ENCODE results near the gene C1orf21. TPM values are rescaled to one million over a fixed set of nuclear protein-coding genes. Genes with fewer than 3 reads are reported as not detected.

C1orf21 gene
- total RNA-seq, 2 experiments from 2014 or later, result 1.9 to 2.2 TPM

DNA sequence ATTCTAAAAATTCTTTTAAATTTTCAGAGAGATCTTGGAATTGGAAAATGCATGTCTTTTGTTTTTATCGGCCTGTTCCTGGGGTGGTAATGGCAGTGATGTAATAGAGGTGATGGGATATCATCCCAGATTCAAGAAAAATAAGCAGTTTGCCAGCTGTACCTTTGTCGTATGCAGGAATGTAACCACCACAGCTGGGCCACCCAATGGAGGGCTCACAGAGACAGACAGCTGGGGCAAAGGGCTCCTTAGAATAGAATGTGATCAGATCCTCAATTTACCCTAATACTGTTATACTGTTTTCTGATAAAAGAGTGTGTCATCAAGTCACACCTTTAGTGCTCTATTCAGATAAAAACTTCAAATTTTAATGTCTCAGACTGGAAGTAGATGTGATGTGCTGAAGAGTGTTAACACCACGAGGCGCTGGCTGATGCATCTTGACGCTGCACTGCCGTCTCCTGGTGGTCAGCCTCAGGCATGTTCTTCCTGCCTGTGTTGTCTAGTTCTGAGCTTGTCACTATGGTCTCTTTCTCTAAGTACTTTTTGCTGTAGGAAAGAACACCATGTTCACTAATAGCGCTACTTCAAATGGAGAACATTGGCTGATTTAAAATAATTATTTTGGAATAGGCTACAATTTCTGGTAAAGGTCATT, 78.8 kb downstream of the C1orf21 start:
- DNase-seq, result no peak
- intact Hi-C loops (cut with micrococcal nuclease), result no loop called here
- POLR2A ChIA-PET, result no interaction called here
- Mint-ChIP-seq H3K36me3 (no peaks in the 10 kb centered on the region), H3K27ac (no peak overlapping the region), H3K4me3 (no peak overlapping the region), H3K27me3 (peaks cover 4% of the 10 kb centered on the region), H3K4me1 (ENCODE audit: low read depth) (no peaks in the 10 kb centered on the region), H3K9me3 (no peaks in the 10 kb centered on the region)
- CTCF ChIA-PET, result no interaction called here

DNA sequence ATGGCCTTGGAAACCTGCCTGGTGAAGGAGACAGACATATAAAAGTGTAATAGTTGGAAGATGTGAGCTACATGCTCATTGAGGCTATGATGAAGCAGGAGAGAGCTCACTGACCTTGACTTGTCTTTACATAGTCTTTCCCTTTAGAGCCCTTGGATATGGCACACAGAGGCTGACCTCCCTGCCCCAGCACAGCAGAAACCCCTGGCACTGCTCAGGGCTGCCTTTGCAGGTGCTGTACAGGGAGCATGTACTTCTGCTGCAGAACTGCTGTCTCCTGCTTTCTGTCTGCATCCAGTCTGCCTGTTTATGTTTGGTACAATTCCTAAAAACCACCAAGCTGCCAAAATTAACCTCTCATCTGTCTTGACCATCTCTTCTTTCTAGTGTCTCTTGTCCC, 80.5 kb downstream of the C1orf21 start:
- Mint-ChIP-seq H3K4me1 (ENCODE audit: low read depth) (no peaks in the 10 kb centered on the region), H3K4me3 (no peak overlapping the region), H3K36me3 (no peaks in the 10 kb centered on the region), H3K27me3 (peaks cover 1% of the 10 kb centered on the region), H3K27ac (no peak overlapping the region), H3K9me3 (no peaks in the 10 kb centered on the region)
- ChIA-PET POLR2A (no interaction called here), CTCF (no interaction called here)
- no peak for DNase-seq
- intact Hi-C loops (cut with micrococcal nuclease), result no loop called here

DNA sequence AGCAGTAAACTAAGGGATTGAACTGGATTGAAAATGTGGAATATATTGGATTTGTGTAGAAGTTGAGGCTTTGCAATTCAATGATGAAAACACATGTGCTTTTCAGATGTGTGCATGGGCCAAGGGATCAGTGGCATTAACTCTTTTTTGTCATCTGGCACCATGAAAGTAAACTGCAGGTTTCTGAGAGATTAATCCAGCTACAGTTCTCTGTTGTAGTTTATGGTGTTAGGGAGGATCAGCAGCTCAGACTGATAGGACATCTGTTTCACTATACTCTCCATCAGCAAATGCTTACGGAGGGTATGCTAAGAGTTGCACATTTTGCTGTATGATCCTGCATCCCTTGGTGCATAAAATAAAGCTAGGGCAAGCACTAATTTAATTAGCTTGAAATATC, 82.6 kb downstream of the C1orf21 start:
- H3K9me3 Mint-ChIP-seq, result no peaks in the 10 kb centered on the region
- intact Hi-C loops (cut with micrococcal nuclease), result no loop called here
- no peaks in the 10 kb centered on the region for H3K4me1 Mint-ChIP-seq (ENCODE audit: low read depth)
- ChIA-PET POLR2A (no interaction called here), CTCF (no interaction called here)
- H3K27ac Mint-ChIP-seq, result no peak overlapping the region
- no peak for DNase-seq
- H3K27me3 Mint-ChIP-seq, result peaks cover 8% of the 10 kb centered on the region
- H3K4me3 Mint-ChIP-seq, result no peak overlapping the region
- H3K36me3 Mint-ChIP-seq, result no peaks in the 10 kb centered on the region

DNA sequence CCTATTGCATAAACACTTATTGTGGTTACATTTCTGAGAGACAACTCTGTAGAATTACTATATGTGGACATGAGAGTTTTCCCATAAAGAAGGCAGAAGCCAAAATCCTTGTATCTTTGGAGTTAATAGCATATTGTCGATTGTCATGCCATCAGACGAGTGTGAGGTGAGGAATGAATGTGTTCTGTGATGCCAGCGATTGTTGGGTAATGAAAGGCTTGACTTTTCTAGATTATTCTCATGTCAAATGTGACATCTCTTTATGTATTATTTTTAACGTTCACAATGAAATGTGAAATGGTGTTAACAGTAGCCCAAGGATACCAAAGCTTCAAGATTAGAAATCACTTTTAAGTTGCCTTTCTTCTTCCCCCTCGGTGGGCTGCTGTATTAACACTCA, 84.9 kb downstream of the C1orf21 start:
- Mint-ChIP-seq H3K27me3 (peaks cover 8% of the 10 kb centered on the region), H3K27ac (no peak overlapping the region), H3K4me1 (ENCODE audit: low read depth) (no peaks in the 10 kb centered on the region), H3K36me3 (no peaks in the 10 kb centered on the region), H3K4me3 (no peak overlapping the region), H3K9me3 (no peaks in the 10 kb centered on the region)
- intact Hi-C loops (cut with micrococcal nuclease), result no loop called here
- DNase-seq, result no peak
- ChIA-PET CTCF (no interaction called here), POLR2A (no interaction called here)

DNA sequence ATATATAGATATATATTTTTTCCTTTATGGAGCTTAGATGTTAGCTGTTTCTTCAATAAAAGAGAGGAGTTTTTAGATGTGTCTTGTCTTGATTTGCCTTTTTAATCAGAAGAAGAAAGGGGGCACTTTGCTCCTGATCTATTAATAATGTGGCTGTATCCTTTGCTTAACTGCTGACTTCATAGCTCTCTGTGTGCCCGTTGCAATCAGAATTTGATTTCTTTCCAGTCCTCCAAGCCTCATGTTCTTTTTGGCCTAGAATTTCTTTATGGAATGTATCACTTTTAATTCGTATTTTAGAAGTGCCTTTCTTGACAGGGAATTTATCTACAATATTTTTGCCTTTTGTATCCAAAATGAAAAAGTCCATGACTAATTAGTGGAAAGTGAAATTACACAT, 85.3 kb downstream of the C1orf21 start:
- H3K36me3 Mint-ChIP-seq, result no peaks in the 10 kb centered on the region
- intact Hi-C loops (cut with micrococcal nuclease), result no loop called here
- ChIA-PET CTCF (no interaction called here), POLR2A (no interaction called here)
- no peak overlapping the region for H3K27ac Mint-ChIP-seq
- no peaks in the 10 kb centered on the region for H3K9me3 Mint-ChIP-seq
- no peak for DNase-seq
- H3K4me3 Mint-ChIP-seq, result no peak overlapping the region
- H3K27me3 Mint-ChIP-seq, result peaks cover 8% of the 10 kb centered on the region
- no peaks in the 10 kb centered on the region for H3K4me1 Mint-ChIP-seq (ENCODE audit: low read depth)

DNA sequence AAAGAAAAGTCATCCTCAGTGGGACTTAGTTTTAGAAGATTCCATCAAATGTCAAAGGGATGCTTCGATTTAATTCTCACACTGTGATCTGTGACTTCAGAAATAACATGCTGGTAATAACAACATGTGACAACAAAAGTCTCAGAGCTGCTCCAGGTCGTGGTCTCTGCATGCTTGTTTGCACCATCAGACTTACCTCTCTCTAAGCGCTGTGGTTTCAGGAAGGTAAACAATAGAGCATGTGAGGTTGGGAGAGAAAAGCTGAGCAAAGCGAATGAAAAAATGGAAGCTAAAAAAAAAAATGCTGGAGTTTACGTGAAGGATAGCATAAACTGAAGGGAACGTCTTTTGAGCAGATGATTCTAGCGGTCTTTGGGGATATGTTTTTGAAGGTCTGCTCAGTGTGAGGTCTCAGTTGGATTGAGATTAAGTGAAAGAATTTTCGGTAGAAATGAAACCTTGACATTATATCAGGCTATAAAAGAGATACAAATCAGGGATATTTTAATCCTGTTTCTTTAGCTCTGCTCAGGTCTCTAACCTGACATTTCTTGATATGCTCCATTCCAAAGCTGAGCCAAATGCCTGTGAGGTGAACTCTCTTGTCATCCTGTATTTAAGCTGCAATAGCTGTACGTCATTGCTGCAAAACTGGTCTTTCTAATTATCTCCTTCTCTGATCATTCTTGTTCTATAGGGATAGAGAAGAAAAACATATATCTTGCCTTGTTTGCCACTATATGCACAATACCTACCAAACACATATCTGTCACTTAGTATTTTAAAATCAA, 86.5 kb downstream of the C1orf21 start:
- ChIA-PET CTCF (no interaction called here), POLR2A (no interaction called here)
- H3K4me1 Mint-ChIP-seq (ENCODE audit: low read depth), result no peaks in the 10 kb centered on the region
- H3K36me3 Mint-ChIP-seq, result no peaks in the 10 kb centered on the region
- DNase-seq, result no peak
- intact Hi-C loops (cut with micrococcal nuclease), result no loop called here
- no peak overlapping the region for H3K4me3 Mint-ChIP-seq
- no peaks in the 10 kb centered on the region for H3K9me3 Mint-ChIP-seq
- peaks cover 8% of the 10 kb centered on the region for H3K27me3 Mint-ChIP-seq
- H3K27ac Mint-ChIP-seq, result no peak overlapping the region

DNA sequence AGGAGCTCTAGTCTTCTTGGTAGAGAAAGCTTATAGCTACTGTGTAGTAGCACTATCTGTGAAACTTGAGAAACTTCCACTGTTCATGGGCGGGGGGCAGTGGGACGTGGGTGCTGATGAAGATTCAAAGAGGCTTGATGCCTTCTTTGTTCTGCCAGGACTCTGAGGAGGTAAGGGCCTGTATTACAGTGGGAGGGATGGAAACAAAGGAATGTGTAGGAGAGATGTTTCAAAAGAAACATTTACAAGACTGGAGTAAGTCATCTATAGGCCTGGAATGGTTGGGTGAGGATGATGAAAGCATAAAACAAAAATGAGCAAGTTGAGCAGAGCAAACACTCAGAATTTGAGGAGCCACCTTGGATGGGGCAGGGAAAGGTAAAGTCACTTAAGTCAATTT, 89.4 kb downstream of the C1orf21 start:
- H3K36me3 Mint-ChIP-seq, result no peaks in the 10 kb centered on the region
- CTCF ChIA-PET, result no interaction called here

DNA sequence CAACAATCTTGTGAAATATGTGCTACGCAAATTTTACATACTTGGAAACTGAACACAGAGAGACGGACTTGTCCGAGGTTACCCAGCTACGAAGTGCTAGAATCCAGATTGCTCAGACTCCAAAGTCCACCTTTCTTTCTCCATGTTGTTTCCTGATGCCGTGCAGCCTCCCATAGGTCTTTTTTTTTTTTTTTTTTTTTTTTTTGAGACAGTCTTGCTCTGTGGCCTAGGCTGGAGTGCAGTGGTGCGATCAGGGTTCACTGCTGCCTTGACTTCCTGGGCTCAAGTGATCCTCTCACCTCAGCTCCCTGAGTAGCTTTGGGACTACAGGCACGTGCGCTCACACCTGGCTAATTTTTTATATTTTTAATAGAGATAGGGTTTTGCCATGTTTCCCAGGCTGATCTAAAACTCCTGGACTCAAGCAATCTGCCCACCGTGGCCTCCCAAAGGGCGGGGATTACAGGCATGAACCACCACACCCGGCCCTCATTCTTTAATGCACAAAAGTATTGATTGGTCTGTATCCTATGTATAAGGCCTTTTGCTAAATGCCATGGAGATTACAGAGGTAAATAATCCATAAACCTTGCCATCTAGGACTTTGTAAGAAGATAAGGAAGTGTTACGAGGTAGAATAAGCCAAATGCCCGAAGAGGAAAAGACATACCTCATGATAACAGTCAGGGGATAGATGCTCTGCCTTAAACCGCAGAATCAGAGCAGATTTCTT, 92.8 kb downstream of the C1orf21 start:
- Mint-ChIP-seq H3K36me3 (no peaks in the 10 kb centered on the region), H3K4me3 (no peak overlapping the region), H3K9me3 (no peaks in the 10 kb centered on the region), H3K4me1 (ENCODE audit: low read depth) (no peaks in the 10 kb centered on the region), H3K27me3 (no peaks in the 10 kb centered on the region), H3K27ac (no peak overlapping the region)
- ChIA-PET POLR2A (no interaction called here), CTCF (no interaction called here)
- intact Hi-C loops (cut with micrococcal nuclease), result no loop called here
- DNase-seq, result no peak

More for the DNA sequence above, 89.4 kb downstream of the C1orf21 start:
- no peak overlapping the region for H3K27ac Mint-ChIP-seq
- no peak overlapping the region for H3K4me3 Mint-ChIP-seq
- POLR2A ChIA-PET, result no interaction called here
- H3K4me1 Mint-ChIP-seq (ENCODE audit: low read depth), result no peaks in the 10 kb centered on the region
- DNase-seq, result no peak
- H3K27me3 Mint-ChIP-seq, result peaks cover 6% of the 10 kb centered on the region
- H3K9me3 Mint-ChIP-seq, result no peaks in the 10 kb centered on the region
- intact Hi-C loops (cut with micrococcal nuclease), result no loop called here

DNA sequence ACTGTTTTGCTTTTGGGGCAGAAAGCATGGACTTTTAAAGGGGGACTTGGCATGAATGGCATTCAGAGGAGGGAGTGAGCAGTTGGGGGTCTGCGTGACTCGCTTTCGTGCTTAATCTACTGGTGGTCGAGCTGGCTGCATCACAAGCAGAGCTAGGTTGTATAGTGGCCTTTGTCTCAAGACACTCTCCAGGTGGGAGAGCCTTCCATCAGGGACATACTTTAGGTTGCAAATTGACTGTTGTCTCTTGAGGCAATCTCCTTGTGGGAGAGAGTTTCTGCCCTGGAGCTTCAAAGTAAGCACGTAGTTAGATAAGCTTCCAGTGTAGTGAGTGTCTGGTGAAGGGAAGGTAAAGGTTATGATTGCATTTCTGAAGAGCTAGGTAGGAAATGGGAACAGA, 93.9 kb downstream of the C1orf21 start:
- CTCF ChIA-PET, result no interaction called here
- intact Hi-C loops (cut with micrococcal nuclease), result no loop called here
- DNase-seq, result no peak
- POLR2A ChIA-PET, result no interaction called here
- Mint-ChIP-seq H3K4me3 (no peak overlapping the region), H3K27ac (no peak overlapping the region), H3K4me1 (ENCODE audit: low read depth) (no peaks in the 10 kb centered on the region), H3K9me3 (no peaks in the 10 kb centered on the region), H3K36me3 (no peaks in the 10 kb centered on the region), H3K27me3 (no peaks in the 10 kb centered on the region)

DNA sequence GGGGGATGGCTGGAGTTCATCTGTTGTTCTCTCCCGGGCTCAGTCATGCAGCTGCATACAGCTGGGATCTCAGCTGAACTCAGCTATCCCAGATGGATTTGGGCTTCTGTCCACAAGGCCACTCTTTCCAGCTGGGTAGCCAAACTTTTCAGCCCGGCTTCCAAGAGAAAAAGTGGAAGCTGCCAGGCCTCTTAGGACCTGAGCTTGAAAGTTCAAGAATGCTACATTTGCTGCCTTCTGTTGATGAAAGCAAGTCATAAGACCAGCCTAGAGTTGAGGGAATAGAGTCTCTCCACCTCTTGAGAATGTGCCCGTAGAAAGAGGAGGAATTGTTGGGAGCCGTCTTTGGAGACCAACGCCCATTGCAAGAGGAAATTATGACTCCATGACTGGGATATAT, 95.3 kb downstream of the C1orf21 start:
- no peaks in the 10 kb centered on the region for H3K4me1 Mint-ChIP-seq (ENCODE audit: low read depth)
- H3K27me3 Mint-ChIP-seq, result no peaks in the 10 kb centered on the region
- intact Hi-C loops (cut with micrococcal nuclease), result no loop called here
- no peaks in the 10 kb centered on the region for H3K36me3 Mint-ChIP-seq
- no peak for DNase-seq
- no peak overlapping the region for H3K4me3 Mint-ChIP-seq
- ChIA-PET POLR2A (no interaction called here), CTCF (no interaction called here)
- no peak overlapping the region for H3K27ac Mint-ChIP-seq
- H3K9me3 Mint-ChIP-seq, result no peaks in the 10 kb centered on the region

DNA sequence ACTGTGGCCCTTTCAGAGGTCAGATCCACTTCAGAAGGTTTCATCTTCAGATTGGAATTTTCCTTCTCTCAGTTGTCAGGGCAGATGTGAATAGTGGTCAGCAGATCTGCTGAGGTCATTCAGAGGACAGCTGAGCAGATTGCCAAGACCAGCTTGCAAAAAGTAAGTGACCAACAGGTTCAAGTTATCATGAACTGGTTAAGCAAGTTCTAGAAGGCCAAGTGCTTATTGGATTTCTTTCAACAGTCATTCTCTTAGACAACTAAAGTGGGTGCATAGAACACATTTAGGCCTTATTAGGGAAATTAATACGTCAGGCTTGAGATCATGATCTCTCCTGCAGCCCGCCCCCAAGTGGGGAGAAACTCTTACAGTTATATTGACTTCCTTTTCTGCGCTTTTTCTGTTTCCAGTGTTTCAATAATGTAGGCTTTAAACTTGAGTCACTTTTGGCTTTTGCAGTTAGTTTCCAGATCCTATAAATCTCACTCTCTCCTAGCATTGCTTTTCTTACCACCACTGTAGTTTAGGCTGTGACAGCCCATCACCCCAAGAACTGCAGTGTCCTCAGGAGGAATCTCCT, 96.4 kb downstream of the C1orf21 start:
- DNase-seq, result no peak
- intact Hi-C loops (cut with micrococcal nuclease), result no loop called here
- H3K27ac Mint-ChIP-seq, result no peak overlapping the region

DNA sequence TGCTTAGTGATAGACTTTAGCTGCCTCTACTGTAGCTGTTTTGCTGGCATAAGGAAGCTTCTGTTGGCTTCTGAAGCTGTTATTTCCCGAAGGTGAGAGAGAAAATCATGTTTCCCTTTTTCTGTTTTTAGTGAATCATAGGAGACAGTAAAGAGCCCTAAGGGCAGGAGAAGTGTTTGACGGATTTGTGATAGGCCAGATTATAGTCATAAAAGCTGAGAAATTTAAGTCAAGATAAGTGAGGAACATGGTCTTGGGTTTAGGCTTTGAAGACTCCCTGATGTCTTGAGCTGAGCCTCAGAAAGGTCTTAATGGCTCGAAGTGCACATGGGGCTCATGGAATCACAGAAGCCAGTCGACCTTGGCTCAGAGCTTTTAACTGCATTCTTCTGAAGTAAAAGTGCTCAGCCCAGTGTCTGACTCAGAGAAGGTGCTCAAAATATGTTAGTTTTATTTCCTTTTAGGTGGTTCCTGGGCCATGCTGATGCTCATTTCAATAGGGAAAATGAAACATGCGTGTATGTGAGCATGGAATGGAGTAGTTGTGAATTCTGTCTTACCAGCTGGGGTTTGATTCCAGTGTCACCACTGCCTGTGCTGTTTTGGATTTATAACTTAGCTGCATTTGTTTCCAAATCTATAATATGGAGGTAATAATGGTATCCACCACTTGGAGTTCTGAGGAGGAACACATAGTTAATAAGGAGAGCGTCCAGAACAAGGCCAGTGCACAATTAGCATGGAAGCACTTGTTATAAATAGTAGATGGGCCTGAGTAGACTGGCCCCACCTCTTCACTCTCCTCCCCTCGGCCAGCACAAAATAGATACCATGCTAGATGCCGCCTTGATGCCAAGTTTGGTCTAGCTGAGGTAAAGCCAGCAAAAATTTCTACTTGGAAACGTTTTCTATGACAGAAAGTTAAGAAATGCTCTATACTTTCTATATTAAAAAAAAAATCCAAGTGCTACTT, 99.2 kb downstream of the C1orf21 start:
- ChIA-PET POLR2A (no interaction called here), CTCF (interaction anchor here (1.2 kb wide), 1 partner anchor 9 kb away, joined by 3 read pairs; no protein-coding TSS in a partner anchor)
- no peaks in the 10 kb centered on the region for H3K4me1 Mint-ChIP-seq (ENCODE audit: low read depth)
- H3K27ac Mint-ChIP-seq, result no peak overlapping the region
- intact Hi-C loops (cut with micrococcal nuclease), result no loop called here
- H3K27me3 Mint-ChIP-seq, result peaks cover 3% of the 10 kb centered on the region
- no peaks in the 10 kb centered on the region for H3K36me3 Mint-ChIP-seq
- no peak for DNase-seq
- H3K9me3 Mint-ChIP-seq, result no peaks in the 10 kb centered on the region
- H3K4me3 Mint-ChIP-seq, result no peak overlapping the region

More for the DNA sequence above, 96.4 kb downstream of the C1orf21 start:
- no peaks in the 10 kb centered on the region for H3K36me3 Mint-ChIP-seq
- POLR2A ChIA-PET, result no interaction called here
- H3K9me3 Mint-ChIP-seq, result no peaks in the 10 kb centered on the region
- CTCF ChIA-PET, result no interaction called here
- H3K27me3 Mint-ChIP-seq, result peaks cover 2% of the 10 kb centered on the region
- no peak overlapping the region for H3K4me3 Mint-ChIP-seq
- no peaks in the 10 kb centered on the region for H3K4me1 Mint-ChIP-seq (ENCODE audit: low read depth)
